Upper lobe of left lung (tissue), 4 donors: ENCODE data around the gene DIRAS1.

Experiments used
- EP300 ChIP-seq, 4 donors: sonication (generic); formaldehyde crosslinking; IDR thresholded peaks; one replicate each; pipeline ENCODE4 v1.5.1; 2017; ENCODE audit warnings: antibody characterized with exemption in 4 of 4, control low read depth in 2 of 4
- POLR2A ChIP-seq, 4 donors: fragments of 450-650 bp; IDR thresholded peaks; one replicate each; pipeline ENCODE4 v1.5.1; 2016 to 2017; ENCODE audit warnings: antibody characterized with exemption in 4 of 4, mild to moderate bottlenecking in 2 of 4
- POLR2AphosphoS5 ChIP-seq, 2 donors: sonication (generic); formaldehyde crosslinking; IDR thresholded peaks; one replicate each; pipeline ENCODE4 v1.5.1; 2017; ENCODE audit warnings: antibody characterized with exemption in 2 of 2
- TF ChIP-seq, protein P1 (sequence below), 6 experiments: fragments of 450-650 bp in 4 of 6; fragments of 200-600 bp in 2 of 6; sonication (generic) in 2 of 6; IDR thresholded peaks; one replicate each; pipeline ENCODE4 v1.5.1; 2016 to 2019; ENCODE audit warnings: antibody characterized with exemption in 6 of 6

DNA sequence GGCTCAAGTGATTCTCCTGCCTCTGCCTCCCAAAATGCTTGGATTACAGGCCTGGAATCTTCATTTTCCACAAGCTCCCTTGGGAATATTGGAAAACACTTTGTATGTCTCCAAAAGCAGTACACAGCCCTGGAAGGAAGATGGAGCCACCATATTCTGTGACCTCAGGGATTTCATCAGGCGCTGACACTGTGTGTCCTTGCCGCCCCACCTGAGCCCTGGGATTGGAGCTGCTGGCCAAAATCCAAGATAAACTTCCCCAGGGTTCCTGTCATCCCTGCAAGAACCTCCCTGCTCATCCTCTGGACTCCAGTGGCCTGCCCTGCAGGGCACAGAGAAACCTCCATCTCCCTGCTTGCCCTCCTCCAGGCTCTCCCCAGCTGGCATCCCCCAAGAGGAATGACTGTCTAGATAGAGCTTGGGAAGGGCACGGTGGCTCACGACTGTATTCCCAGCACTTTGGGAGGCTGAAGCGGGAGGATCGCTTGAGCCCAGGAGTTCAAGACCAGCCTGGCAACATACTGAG lies 17.4 kb downstream of the DIRAS1 start:
- TF ChIP-seq POLR2A (IDR thresholded peaks at IDR 0.05) (no peak), POLR2AphosphoS5 (IDR thresholded peaks at IDR 0.05) (no peak), EP300 (IDR thresholded peaks at IDR 0.05) (no peak)
- TF ChIP-seq, protein P1, sequence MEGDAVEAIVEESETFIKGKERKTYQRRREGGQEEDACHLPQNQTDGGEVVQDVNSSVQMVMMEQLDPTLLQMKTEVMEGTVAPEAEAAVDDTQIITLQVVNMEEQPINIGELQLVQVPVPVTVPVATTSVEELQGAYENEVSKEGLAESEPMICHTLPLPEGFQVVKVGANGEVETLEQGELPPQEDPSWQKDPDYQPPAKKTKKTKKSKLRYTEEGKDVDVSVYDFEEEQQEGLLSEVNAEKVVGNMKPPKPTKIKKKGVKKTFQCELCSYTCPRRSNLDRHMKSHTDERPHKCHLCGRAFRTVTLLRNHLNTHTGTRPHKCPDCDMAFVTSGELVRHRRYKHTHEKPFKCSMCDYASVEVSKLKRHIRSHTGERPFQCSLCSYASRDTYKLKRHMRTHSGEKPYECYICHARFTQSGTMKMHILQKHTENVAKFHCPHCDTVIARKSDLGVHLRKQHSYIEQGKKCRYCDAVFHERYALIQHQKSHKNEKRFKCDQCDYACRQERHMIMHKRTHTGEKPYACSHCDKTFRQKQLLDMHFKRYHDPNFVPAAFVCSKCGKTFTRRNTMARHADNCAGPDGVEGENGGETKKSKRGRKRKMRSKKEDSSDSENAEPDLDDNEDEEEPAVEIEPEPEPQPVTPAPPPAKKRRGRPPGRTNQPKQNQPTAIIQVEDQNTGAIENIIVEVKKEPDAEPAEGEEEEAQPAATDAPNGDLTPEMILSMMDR (IDR thresholded peaks at IDR 0.05): no peak
